ENCODE data around the gene NKAPD1.
A peak's percentile ranks its signal among the peaks of the same experiment; 100 is the strongest.
"Not testable (repeated sequence)": the region's sequence is repeated elsewhere in the genome, so short reads cannot be mapped to it uniquely, and the experiment has no call there.

NKAPD1 gene, protein sequence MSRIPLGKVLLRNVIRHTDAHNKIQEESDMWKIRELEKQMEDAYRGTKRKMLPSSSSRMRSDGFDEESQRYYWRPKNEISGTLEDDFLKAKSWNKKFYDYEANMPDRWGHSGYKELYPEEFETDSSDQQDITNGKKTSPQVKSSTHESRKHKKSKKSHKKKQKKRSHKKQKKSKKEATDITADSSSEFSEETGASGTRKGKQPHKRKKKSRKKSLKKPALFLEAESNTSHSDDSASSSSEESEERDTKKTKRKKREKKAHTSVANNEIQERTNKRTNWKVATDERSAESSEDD

DNA sequence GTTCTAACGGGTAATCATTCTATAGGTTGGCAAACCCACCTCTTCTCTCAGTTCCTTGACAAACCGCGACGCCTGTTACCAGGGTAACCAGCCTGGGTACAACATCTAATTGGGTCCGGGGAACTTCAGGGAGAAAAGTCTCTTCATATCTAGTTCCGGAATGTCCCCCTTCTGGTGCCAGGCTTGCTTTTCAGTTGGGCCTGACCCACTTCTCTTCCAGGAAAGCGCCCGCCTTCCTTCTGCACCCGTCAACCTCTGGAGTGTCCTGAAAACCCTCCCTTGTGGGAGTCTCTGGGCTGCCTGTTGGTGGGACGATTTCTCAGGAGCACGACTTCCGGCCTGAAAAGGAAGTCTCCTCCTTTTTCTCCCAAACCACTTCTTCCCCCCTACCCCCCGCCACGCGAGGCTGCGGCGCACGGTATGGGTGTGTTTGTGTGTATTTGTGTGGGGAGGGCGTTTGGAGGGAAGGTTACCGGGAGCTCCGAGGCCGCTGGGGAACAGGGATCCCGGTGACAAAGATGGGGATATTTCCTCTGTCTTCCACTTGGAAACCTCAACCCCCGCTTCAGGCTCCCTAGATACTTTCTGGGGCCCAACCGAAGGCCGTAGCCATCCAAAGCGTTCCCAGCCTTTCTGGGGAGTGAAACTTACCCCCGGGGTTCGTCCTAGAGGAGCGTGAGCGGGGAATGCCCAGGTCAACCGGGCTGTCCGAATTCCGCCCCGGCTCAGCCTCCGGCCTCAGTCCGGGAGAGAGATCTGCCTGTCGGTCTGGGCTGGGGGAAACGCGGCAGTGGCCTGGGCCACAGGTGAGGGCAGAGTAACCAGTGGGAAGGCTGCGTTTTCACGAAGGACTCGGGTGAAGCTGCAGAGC, at the start of gene NKAPD1, which contains the start of gene PIH1D2:
NKAPD1 (plus strand) TSS at position 359 of the 871 bp plus-strand sequence. CDS start 1,276 bp downstream, outside the sequence.
PIH1D2 (minus strand) TSS at position 77 of the 871 bp plus-strand sequence. CDS start 843 bp downstream, outside the sequence.
- DNase-seq = peak; percentile 89

DNA sequence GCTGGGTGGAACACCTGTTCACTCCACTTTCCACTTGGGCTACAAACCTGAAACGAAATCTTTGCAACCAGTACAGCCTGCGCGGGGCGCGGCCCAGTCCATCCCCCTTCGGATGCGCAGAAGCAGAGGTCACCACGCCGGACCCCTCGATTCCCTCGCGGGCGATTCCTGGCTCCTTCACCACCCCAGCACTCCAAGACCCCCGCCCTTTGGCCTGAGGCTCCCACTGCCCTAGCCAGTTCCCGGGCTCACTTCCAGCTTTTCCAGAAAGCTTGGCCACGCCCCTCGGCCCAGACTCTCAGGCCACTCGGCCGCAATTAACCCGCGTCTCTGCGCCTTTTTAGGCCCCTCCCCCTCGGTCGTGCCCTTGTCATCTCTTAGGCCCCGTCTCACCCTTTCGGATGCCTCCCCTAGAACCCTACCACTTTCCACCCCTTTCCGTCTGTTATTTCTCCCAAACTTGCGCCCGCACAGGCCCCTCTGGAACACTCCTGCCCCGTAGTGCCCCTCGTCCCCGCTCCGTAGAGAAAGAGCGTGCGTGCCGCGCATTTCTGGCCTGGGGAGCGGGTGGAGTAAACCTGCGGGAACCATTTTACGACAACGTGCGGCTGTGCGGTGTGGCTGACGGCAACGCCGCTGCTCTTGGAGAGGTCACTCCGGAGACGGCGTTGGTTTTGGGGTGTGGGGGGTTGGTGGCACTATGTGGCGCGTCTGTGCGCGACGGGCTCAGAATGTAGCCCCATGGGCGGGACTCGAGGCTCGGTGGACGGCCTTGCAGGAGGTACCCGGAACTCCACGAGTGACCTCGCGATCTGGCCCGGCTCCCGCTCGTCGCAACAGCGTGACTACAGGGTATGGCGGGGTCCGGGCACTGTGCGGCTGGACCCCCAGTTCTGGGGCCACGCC, 49.1 kb upstream of the NKAPD1 start, which contains the start of gene DLAT:
DLAT (plus strand) TSS at position 636 of the 906 bp plus-strand sequence; CDS start at position 701, 65 bp downstream.
- peak; percentile 82 for DNase-seq

DNA sequence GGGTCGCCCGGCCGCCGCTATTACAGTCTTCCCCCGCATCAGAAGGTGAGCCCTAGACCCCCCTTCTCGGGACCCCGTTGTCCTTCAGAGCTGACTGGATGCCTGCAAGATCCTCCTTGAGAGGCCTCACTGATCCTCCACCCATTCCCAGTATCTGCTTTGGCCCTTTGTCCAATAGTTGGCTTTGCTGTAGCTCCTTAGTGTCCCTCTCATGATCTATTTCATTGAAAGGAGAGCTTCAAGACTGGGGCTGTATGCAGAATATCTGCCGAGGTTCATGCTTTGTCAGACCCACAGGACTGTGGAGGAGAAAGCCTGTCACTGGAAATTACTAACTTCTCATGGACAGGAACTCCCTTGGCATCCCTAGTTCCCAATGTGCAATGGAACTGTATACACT, 48.4 kb upstream of the NKAPD1 start:
- peak; percentile 28 for DNase-seq

DNA sequence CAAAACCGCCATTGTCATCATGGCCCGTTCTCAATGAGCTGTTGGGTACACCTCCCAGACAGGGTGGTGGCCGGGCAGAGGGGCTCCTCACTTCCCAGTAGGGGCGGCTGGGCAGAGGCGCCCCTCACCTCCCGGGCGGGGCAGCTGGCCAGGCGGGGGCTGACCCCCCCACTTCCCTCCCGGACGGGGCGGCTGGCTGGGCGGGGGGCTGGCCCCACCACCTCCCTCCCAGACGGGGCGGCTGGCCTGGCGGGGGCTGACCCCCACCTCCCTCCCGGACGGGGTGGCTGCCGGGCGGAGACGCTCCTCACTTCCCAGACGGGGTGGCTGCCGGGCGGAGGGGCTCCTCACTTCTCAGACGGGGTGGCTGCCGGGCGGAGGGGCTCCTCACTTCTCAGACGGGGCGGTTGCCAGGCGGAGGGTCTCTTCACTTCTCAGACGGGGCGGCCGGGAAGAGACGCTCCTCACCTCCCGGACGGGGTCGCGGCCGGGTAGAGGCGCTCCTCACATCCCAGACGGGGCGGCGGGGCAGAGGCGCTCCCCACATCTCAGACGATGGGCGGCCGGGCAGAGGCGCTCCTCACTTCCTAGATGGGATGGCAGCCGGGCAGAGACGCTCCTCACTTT, 47.2 kb upstream of the NKAPD1 start:
- not testable (repeated sequence) for DNase-seq

DNA sequence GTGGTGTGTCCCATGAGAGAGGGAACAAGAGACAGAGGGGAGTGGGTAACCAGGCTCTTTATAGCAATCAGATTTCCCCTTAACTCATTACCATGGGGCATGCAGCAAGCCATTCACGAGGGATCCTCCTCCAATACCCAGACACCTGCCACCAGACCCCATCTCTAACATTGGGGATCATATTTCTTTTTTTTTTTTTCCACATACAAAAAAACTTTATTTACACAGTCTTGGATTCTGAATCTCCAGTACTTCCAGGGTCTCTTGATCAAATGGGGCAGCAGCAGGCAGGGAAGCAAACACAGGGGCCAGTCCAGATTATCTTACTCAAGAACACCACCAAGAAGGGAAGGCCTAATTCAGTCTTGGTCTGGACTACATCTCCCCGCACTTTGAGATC, 44.6 kb upstream of the NKAPD1 start:
- no peak for DNase-seq

DNA sequence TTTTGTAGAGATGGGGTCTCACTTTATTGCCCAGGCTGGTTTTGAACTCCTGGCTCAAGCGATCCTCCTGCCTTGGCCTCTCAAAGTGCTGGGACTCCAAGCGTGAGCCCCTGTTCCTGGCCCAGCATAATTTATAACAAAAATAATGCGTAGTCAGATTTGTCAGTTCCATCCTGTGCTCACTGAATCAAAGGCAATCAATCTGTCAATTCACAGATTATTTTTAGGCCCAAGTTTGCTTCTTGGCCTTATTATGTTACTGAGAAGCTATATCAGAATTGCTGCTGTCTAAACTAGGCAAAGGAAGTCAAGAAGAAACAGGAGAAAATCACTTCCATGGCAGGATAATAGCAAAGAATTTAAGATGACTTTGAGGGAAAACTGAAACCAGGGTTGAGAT, 40.2 kb upstream of the NKAPD1 start:
- no peak for DNase-seq

DNA sequence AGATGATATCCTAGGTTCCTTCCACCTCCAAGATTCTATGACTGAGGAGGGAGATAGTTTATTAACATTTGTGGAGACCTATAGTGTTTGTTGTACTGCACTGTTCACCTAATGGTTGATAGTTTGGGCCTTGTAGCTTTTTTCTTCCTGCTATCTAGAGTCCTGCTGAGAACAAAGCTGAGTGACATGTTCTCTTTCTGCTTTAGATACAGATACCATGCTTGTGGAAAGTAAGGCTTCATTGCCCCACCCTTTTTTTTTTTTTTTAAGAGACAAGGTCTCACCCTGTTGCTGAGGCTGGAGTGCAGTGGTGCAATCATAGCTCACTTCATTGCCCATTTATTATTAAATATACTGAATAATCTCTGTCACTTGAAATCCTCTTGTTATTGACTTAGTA, 36.6 kb upstream of the NKAPD1 start:
- DNase-seq = no peak

DNA sequence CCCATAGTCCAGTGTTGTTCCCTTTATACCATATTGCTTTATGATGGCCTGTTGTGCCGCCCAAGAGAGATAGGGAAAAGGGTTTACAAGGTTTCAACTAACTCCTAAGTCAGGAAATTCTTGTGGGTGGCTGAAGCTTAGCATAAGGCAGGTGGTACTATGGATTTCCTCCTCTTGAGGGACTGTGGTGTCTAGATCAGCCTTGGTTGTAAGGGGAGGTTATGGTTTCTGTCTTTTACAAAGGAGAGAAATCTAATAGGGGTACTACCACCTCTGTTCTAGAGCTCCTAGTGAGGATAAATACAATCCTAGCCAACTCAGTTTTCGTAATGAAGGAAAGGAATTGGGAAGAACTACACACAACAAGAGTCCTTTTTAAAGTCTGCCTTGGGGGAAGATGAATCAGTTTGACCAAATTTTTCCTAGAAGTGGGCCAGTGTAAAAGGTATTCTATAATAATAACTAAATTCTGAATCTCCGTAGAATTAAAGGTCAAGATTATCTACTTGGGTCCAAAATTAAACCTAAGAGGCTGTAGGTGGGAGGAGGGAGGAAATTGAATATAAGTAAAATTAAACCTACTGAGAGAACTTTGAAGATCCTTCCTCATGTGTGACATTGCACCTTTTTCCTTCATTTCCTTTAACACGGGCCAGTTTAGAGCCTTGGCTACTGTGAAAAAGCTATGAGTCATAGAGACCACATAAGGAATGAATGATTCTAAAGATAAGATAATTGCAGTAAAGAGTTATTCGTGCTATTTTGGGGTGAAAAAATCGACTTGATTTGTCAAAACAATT, 31.7 kb upstream of the NKAPD1 start:
- DNase-seq = no peak

DNA sequence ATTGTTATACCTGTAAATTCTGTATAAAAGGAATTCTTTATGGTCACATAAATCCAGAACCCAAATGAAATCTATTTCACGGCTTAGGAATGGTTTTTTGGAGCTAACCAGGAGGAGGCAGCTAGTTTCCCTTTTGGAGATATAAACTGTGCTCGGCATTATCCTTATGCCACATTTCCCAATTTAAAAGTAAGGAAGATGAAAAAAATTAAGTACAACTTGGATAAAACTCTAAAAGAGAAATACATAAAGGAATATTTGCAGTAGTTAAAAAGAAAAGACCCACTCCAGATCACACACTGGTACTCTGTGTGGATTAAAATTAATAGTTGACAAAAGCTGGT, 31.2 kb upstream of the NKAPD1 start:
- no peak for DNase-seq

DNA sequence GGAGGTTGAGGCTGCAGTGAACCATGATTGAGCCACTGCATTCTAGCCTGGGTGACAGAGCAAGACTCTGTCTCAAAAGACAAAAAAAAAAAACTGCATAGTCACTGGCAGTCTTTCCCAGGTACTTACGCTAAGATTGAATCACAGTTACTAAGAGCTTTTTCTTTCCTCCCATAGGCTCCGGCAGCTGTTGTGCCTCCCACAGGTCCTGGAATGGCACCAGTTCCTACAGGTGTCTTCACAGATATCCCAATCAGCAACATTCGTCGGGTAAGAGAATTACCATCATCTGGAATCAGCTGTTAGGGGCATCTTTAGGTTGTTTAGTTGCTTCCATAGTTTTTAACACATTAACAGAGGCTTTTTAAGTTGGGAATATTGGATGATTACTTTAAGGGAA, 29.1 kb upstream of the NKAPD1 start:
- no peak for DNase-seq

DNA sequence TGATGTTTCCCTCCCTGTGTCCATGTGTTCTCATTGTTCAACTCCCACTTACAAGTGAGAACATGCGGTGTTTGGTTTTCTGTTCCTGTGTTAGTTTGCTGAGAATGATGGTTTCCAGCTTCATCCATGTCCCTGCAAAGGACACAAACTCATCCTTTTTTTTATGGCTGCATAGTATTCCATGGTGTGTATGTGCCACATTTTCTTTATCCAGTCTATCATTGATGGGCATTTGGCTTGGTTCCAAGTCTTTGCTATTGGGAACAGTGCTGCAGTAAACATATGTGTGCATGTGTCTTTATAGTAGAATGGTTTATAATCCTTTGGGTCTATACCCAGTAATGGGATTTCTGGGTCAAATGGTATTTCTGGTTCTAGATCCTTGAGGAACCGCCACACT, 27.5 kb upstream of the NKAPD1 start:
- DNase-seq = not testable (repeated sequence)

DNA sequence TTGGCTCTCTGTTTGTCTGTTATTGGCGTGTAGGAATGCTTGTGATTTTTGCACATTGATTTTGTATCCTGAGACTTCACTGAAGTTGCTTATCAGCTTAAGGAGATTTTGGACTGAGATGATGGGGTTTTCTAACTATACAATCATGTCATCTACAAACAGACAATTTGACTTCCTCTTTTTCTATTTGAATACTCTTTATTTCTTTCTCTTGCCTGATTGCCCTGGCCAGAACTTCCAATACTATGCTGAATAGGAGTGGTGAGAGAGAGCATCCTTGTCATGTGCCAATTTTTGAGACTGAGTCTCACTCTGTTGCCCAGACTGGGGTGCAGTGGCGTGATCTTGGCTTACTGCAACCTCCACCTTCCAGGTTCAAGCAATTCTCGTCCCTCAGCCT, 25.8 kb upstream of the NKAPD1 start:
- peak; percentile 13 for DNase-seq

DNA sequence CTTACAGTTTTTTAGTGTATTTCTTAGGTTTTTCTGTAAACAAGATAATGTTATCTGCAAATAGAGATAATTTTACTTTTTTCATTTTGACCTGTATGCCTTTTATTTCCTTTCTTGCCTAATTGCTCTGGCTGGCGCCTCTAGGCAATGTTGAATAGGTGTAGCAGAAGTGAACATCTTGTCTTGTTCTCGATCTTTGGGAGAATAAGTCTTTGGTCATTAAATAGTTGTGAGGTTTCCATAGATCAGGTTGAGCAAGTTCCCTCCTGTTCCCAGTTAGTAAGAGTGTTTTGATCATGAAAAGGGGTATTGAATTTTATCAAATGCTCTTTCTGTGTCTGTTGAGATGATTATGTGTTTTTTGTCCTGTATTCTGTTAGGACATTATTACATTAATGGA, 24.3 kb upstream of the NKAPD1 start:
- no peak for DNase-seq

DNA sequence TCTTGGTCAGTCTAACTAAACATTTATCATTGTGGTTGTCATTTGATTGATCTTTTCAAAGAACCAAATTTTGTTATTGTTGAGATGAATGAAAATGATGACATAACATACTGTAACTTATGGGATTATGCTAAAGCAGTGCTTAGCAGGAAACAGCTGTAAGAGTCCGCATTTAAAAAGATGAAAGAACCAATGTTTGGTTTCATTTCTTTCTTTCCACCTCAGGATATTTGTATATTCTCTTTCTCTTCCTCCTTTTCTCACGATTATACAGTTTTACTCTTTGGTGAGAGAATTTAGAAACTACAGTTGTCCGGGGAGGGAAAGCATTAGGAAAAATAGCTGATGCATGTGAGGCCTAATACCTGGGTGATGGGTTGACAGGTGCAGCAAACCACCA, 23.4 kb upstream of the NKAPD1 start:
- peak; percentile 87 for DNase-seq

DNA sequence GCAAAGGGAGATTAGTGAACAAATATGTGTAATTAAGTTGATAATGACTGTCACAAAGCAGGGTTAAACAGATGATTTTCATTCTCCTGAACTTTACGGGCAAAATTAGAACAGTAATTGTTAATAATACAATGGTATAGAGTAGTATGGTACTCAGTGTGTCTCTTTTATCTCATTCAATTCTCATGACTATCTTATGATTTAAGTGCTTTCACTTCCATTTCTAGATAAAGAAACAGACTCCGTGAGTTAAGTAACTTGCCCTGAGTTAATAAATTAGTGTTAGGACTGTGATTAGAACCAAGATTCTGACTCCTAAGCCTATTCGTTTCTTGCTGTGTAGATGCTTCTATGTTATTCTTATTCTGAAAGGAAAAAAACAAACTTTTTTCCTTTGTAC, 22.3 kb upstream of the NKAPD1 start:
- no peak for DNase-seq

DNA sequence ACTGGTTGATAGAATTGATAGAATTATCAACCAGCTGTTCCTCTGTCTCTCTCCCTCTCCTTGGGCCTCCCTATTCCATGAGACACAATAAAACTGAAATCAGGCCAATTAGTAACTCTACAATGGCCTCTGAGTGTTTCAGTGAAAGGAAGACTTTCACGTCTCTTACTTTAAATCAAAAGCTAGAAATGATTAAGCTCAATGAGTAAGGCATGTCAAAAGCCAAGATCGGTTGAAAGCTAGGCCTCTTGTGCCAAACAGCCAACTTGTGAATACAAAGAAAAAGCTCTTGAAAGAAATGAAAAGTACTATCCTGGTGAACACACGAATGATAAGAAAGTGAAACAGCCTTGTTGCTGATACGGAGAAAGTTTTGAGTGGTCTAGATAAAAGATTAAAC, 16.9 kb upstream of the NKAPD1 start:
- DNase-seq = no peak

DNA sequence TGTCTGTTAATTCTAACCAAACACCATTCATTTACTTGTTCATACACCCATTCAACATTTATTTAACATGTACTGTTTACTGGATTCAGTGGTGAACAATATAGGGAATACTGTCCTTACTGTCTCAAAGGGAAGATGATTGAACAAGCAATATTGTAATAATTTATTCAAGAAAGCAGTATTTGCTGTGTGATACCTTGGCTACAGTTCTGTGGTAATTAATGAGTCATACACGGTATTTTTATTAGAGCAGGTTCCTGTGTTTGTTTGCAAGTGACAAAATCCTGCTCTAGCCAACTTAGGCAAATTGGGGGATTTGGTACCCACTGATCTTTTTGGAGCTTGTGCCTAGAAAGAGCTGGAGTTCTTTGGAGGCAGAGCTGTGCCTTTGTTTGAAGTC, 16.0 kb upstream of the NKAPD1 start:
- no peak for DNase-seq

DNA sequence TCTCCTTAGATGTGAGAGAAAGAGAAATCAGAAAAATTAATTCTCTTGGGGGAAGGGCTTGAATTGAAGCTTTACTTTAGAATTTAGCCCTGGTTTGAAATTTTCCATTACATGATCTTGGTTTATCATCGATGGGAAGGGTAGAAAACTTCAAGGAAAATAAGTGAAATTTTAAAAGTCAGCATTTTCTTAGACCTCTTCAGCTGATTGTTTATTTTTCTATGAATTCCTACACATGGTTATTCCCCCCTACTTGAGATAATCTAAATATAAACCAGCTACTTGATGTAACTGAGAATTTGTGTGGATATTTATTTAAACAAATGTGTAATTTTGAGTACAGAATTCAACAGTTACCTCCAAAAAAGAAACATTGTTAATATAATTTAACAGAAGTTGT, 11.2 kb upstream of the NKAPD1 start:
- DNase-seq = no peak

DNA sequence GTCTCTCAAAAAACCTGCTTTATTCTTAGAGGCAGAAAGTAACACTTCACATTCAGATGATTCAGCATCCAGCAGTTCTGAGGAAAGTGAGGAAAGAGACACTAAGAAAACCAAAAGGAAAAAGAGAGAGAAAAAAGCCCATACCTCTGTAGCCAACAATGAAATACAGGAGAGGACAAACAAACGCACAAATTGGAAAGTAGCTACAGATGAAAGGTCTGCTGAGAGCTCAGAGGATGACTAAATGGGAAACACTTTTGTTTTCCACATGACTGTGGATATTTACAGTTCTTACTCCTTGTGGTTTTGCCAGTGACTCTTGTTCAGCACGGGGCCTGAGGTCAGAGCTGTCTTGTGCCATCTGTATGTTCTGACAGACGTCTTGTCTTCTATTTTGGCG, 8.6 kb downstream of the NKAPD1 start:
- DNase-seq = peak; percentile 70

DNA sequence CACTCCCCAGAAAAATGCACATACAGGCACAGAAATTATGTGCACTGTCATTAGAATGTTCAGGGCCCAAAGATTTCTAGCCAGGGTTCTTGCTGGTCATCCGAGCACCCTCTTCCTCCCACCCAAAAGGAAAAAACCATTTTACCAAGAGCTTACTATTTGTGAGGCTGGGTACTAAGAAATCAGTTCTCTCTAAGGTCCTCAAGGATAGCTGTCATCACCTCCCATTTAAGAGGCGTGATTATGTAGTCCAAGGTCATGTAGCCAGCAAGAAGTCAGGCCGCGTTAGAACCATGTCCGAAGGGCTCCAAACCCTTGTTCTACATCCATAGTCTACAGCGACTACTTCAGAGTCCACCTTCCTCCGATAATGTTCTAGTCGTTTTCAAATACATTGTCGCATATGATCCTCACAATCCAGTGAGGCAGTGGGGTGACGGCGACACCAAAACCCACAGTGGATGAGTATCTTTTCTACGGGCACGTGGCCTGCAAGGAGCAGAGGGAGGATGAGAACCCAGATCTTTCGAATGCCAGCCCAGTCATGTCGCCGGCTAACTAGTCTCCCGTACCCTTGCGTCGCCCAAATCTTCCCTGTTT, 11.8 kb downstream of the NKAPD1 start:
- peak; percentile 43 for DNase-seq

Measured in MV-4-11 (cell line).